GM18498 (cell line): ENCODE results near the gene C6orf52.
A peak's percentile ranks its signal among the peaks of the same experiment; 100 is the strongest.

ENCODE experiments used
- ATAC-seq: cut with Tn5 transposase; IDR thresholded peaks from one replicate; pipeline ENCODE4 v1.9.1; 2021; ENCODE audit warnings: mild to moderate bottlenecking, moderate library complexity; ENCODE audit not compliant: unreplicated experiment

The C6orf52 gene

GRCh38 chr6:10658910-10659698 lies 35.3 kb downstream of the C6orf52 start:
- ATAC-seq: peak; percentile 9

GRCh38 chr6:10655508-10656055 lies 38.8 kb downstream of the C6orf52 start:
- ATAC-seq: no peak

GRCh38 chr6:10644225-10644624 lies 50.2 kb downstream of the C6orf52 start:
- ATAC-seq: no peak

- ATAC-seq: peak; percentile 87
Measured at GRCh38 chr6:10643201-10643651, 51.2 kb downstream of the C6orf52 start.

GRCh38 chr6:10641528-10641927 lies 52.9 kb downstream of the C6orf52 start:
- ATAC-seq: no peak

DNA sequence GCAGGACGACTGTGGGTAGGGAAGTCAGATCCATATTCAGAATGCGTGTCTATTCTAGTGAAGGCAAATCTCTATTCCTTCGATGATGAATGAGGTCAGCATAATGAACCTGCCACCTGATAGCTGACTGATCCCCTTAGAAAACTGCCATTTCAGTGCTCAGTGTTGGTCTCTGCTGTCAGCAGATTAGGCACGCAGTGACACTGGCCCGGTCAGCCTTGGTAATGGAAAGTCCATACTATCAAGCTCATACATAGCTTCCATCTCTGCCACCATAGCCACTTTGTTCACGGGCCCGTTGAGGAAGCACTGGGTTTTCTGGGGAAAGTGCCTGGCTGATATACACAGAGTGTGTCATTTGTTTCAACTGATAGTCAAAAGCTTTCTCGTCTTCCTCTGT lies 54.0 kb downstream of the C6orf52 start:
- ATAC-seq: no peak

DNA sequence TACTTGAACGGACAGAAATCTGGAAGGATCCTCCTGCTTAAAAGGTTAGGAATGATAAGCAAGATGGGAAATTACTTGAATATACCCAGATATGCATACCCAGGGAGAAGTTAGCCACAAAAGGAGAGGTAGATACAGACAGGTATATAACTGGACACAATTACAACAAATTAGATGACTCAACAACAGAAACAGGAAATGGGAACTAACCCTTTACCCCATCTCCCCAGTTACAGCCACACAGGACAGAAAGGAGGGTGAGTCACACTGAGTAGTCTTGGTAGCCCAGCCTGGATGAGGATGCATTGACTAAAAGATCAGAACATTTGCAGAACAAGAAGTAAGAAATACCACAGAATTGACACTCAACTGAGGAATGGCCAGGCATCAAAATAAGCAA lies 61.2 kb downstream of the C6orf52 start:
- peak; percentile 97 for ATAC-seq

- no peak for ATAC-seq
Measured at GRCh38 chr6:10630178-10630577, 64.2 kb downstream of the C6orf52 start.

DNA sequence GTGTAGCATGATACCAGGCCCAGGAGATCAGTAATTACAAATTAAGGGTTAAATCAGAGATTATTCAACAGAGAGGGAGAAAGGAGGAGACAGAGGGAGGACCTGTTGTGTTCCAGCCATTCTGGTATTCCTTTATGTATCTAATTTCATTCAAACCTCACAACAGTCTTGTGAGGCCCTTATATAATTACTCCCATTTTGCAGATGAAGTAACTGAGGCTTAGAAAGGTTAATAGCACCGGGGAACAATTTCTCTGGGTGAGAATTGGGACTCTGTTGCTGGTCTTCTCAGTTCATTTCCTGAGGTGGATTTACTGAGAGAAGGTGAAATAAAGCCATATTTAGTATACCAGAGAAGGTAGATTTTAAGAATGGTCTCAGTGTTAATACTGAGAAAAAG lies 66.6 kb downstream of the C6orf52 start:
- ATAC-seq: no peak

- no peak for ATAC-seq
Measured at GRCh38 chr6:10626154-10626741, 68.2 kb downstream of the C6orf52 start.

- ATAC-seq: no peak
Measured at GRCh38 chr6:10624836-10625235, 69.6 kb downstream of the C6orf52 start.

GRCh38 chr6:10621847-10622246 lies 72.6 kb downstream of the C6orf52 start:
- ATAC-seq: no peak
